ENCODE data around the gene DLGAP4.

- no peak for TF ChIP-seq CTCF (conservative IDR thresholded peaks at IDR 0.05; ENCODE audit: low read depth, low read length)
- TF ChIP-seq EZH2 (IDR thresholded peaks at IDR 0.05; ENCODE audit: borderline replicate concordance, low read depth, low read length, poor library complexity, severe bottlenecking): no peak
Observed at GRCh38 chr20:36455972-36456625, 150.0 kb downstream of the DLGAP4 start.

All from A673 (cell line).